Measurements from ENCODE around the gene COX19. TPM values are rescaled to one million over a fixed set of nuclear protein-coding genes. Genes with fewer than 3 reads are reported as not detected.

COX19 gene
- total and polyA plus RNA-seq, 2 donors (not counting 3 experiments of a cell fraction or from before 2014, with no cell fraction given), result 6.8 to 10.6 TPM

DNA sequence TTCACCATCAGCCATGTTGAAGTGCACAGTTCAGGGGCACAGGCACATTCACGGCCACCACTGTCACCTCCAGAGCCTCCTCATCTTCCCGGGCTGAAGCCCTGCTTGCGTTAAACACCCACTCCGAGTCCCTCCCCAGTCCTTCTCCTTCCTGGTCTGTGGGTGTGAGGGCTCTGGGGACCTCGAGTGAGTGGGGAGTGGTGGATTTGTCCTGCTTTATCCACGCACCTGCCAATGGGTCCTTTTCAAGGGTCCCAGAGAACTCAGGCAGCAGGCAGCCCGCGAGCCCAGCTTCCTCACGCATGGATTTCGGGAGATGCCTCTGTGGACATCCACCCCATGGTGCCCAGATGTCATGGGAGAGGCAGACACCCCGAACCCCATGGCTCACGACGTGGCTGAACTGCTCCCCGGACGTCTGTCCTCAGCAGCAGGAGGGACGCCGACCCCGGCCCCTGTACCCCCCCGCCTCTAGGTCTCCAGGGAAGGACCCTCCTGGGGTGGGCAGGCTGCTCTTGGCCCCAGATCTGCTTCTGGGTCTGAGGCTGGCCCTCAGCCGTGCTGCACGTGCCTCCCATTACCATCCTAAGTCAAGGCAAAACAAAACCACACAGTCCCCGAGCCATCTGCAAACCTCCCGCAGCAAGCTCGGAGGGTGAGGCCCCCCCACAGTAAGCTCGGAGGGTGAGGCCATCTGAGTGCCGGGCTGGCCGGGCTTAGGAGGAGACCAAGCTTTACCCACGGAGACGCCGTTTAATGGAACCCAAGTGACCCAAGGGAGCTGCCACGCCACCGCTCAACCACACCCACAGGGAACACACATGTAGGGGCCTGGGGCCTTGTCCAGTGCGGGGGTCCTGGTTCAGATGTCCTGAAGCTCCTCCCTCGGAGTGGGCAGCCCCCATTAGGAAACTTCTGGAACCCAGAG is 16.6 kb upstream of the COX19 start:
- intact Hi-C loops (cut with micrococcal nuclease), result loop anchor here (2.0 kb wide), 1 partner anchor 131 kb away; no protein-coding TSS in a partner anchor

More for the DNA sequence above, 16.6 kb upstream of the COX19 start:
- peaks cover 2% of the 10 kb centered on the region for H3K4me1 ChIP-seq (ENCODE audit: control insufficient read depth, extremely low read depth, insufficient read depth, low read length)
- no peak overlapping the region for H3K27ac ChIP-seq (ENCODE audit: insufficient read depth, low read depth, low read length)
- CTCF ChIA-PET, result interaction anchor here (0.9 to 10.0 kb wide), 22 partner anchors 9 to 195 kb away, joined by 3 to 459 read pairs (median 10); partner anchors contain the start of genes COX19, CYP2W1 and GPR146
- FAIRE-seq, result no peak
- H3K9ac ChIP-seq (replicated peaks; ENCODE audit: extremely low read depth, insufficient read depth, low read length), result no peak overlapping the region
- H3K9me1 ChIP-seq (replicated peaks; ENCODE audit: control insufficient read depth, extremely low read depth, insufficient read depth, low read length), result no peaks in the 10 kb centered on the region
- no peaks in the 10 kb centered on the region for H4K20me1 ChIP-seq (replicated peaks; ENCODE audit: control insufficient read depth, extremely low read depth, insufficient read depth, low read length)
- POLR2A ChIA-PET, result no interaction called here
- no peak overlapping the region for H2AFZ ChIP-seq (ENCODE audit: low read depth, low read length)
- no peaks in the 10 kb centered on the region for H3K9me3 ChIP-seq (replicated peaks; ENCODE audit: control insufficient read depth, insufficient read depth, low read length)
- dilution Hi-C loops (cut with MboI; ENCODE audit: extremely low pct_ligation_motif_present, low sequenced_read_pairs), result no loop called here
- peaks cover 0 to 4% of the 10 kb centered on the region in 2 experiments for H3K36me3 ChIP-seq (ENCODE audit: control insufficient read depth in 2 of 2, extremely low read depth in 1 of 2, insufficient read depth in 2 of 2, low read length in 2 of 2)
- no peak for DNase-seq (ENCODE audit: low read depth, low spot score)
- no peaks in the 10 kb centered on the region for H3K79me2 ChIP-seq (ENCODE audit: control insufficient read depth, insufficient read depth, low read length)
- no peak overlapping the region for H3K4me3 ChIP-seq (replicated peaks in 1 of 3; ENCODE audit: insufficient read depth in 1 of 3, low read depth in 1 of 3, low read length in 3 of 3)
- TF ChIP-seq MAX (IDR thresholded peaks at IDR 0.05; ENCODE audit: insufficient read depth, insufficient read length), result no peak
- no peak for TF ChIP-seq CTCF (IDR thresholded peaks at IDR 0.05; ENCODE audit: extremely low read depth in 1 of 2, insufficient read depth in 1 of 2, low read depth in 1 of 2, low read length in 2 of 2)
- no peak for TF ChIP-seq GATA2 (IDR thresholded peaks at IDR 0.05; ENCODE audit: insufficient read depth, insufficient read length, low read depth, low read length)
- TF ChIP-seq MYC (IDR thresholded peaks at IDR 0.05; ENCODE audit: low read depth, low read length), result no peak
- no peak for TF ChIP-seq JUN (IDR thresholded peaks at IDR 0.05; ENCODE audit: borderline replicate concordance, insufficient read depth, insufficient read length, low read depth)
- H3K27me3 ChIP-seq (ENCODE audit: control insufficient read depth in 2 of 2, insufficient read depth in 2 of 2, low read length in 2 of 2), result no peaks in the 10 kb centered on the region
- no TSS peak for BruUV-seq (replicated peaks)
- H3K4me2 ChIP-seq (ENCODE audit: insufficient read depth, low read length), result no peak overlapping the region
